Measurements from ENCODE around the gene SLC24A5. TPM values are rescaled to one million over a fixed set of nuclear protein-coding genes. Genes with fewer than 3 reads are reported as not detected.

Gene SLC24A5
- total RNA-seq, 4 donors from 2014 or later: 3.9 to 13.0 (median 6.9) TPM

DNA sequence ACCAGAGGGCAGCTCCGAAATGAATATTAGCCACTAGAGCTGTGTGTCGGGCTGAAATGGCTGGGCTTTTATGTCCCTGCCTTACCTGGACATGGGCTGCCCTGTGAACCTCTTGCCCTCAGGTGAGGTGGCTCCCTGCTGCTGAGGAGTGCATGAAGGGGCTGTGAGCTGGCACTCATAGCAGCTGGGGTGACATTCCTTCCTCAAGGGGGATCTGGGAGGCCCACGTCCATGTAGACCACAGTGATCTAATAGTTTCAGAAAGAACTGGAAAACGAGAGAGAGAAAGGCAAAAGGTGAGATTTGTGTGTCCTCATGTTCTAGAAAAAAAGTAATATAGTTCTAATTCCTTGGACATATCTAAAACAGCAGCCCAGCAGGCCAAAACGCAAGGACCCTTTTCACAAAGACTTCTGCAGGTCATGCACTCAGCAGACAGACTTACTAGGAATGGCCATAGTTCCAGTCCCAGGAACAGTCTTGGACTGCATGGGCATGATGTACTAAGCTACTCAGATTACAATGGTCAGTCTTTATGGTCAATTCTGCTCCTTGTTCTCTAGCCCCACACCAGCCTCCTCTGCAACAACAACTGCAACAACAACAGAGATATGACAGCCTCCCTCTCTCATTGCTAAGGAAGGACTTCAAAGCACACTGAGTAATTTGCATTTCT lies 10.8 kb upstream of the SLC24A5 start:
- Histone ChIP-seq H3K4me3 (no peak overlapping the region), H3K9me3 (no peaks in the 10 kb centered on the region), H3K27me3 (peaks cover 9% of the 10 kb centered on the region), H3K4me1 (no peaks in the 10 kb centered on the region), H3K27ac (no peak overlapping the region), H3K36me3 (no peaks in the 10 kb centered on the region)
- no peak for DNase-seq (ENCODE audit: low spot score in 2 of 2)
- TF ChIP-seq EP300 (IDR thresholded peaks at IDR 0.05): no peak
- no peak for TF ChIP-seq POLR2AphosphoS5 (IDR thresholded peaks at IDR 0.05)
- TF ChIP-seq, protein P1, sequence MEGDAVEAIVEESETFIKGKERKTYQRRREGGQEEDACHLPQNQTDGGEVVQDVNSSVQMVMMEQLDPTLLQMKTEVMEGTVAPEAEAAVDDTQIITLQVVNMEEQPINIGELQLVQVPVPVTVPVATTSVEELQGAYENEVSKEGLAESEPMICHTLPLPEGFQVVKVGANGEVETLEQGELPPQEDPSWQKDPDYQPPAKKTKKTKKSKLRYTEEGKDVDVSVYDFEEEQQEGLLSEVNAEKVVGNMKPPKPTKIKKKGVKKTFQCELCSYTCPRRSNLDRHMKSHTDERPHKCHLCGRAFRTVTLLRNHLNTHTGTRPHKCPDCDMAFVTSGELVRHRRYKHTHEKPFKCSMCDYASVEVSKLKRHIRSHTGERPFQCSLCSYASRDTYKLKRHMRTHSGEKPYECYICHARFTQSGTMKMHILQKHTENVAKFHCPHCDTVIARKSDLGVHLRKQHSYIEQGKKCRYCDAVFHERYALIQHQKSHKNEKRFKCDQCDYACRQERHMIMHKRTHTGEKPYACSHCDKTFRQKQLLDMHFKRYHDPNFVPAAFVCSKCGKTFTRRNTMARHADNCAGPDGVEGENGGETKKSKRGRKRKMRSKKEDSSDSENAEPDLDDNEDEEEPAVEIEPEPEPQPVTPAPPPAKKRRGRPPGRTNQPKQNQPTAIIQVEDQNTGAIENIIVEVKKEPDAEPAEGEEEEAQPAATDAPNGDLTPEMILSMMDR (IDR thresholded peaks at IDR 0.05): no peak
- no peak for TF ChIP-seq POLR2A (IDR thresholded peaks at IDR 0.05)
- 89% methylated on average over 5 of the region's 5 CpGs for WGBS

DNA sequence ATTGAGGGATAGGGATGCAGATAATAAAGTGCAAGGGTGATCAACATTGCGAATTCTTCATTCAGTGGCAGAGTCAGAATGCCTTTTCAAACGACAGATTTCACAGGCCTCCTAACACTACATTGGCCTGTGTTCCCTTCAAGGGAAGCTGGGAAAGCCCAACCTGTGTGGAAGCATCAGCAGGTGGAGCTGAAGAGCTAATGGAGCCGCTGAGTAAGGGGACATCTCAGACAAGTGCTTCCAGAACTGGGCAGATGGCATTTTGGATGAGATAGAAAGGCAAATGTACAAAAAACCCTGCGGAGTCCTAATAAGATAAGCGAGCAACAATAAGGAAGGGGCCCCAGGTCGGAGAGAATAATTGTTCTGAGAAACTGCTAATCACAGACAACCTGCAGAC lies 8.5 kb upstream of the SLC24A5 start:
- Histone ChIP-seq H3K9me3 (no peaks in the 10 kb centered on the region), H3K27me3 (peaks cover 3% of the 10 kb centered on the region), H3K27ac (no peak overlapping the region), H3K4me1 (no peaks in the 10 kb centered on the region), H3K4me3 (no peak overlapping the region), H3K36me3 (no peaks in the 10 kb centered on the region)
- no peak for DNase-seq (ENCODE audit: low spot score in 2 of 2)
- WGBS: 38% methylated on average over 6 of the region's 6 CpGs
- TF ChIP-seq POLR2AphosphoS5 (IDR thresholded peaks at IDR 0.05) (no peak), EP300 (IDR thresholded peaks at IDR 0.05) (no peak), POLR2A (IDR thresholded peaks at IDR 0.05) (no peak)
- TF ChIP-seq, protein P1 (IDR thresholded peaks at IDR 0.05): no peak

DNA sequence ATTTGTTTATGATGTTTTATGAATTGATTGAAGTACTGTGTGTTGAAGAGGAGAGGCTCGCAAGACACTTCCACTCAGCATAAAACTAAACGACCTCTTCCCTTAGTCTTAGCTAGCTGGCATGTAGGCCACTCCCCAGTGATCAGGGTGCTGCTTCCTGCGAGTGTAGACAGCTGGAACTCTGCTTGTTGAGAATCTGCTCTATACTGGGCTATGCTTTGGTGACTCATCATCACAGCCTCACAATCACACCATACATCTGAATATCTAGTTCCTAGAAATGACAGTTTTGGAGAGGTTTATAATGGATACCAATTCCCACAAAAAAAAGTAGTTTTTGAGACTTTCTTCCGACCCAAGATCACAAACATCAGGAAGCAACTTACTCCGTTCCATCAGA lies 1.5 kb upstream of the SLC24A5 start:
- WGBS: 62% methylated on average over 5 of the region's 5 CpGs
- H3K27ac ChIP-seq: no peak overlapping the region

DNA sequence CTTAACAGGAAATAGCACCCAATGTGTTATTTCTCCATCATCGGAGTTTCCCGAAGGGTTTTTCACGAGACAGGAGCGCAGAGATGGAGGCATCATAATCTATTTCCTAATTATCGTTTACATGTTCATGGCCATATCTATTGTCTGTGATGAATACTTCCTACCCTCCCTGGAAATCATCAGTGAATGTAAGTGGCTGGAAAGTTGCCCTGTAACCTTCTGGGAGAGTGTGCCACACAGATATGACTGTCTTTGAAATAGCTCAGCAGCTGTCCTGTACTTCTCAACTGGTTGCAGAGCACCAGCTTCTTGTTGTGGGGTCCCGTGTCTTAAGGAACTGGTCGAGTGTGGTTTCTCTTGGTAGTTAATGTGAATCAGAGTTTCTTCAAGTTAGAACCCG lies 1.1 kb downstream of the SLC24A5 start:
- Histone ChIP-seq H3K36me3 (no peaks in the 10 kb centered on the region), H3K27ac (no peak overlapping the region), H3K4me3 (no peak overlapping the region), H3K9me3 (no peaks in the 10 kb centered on the region), H3K27me3 (no peaks in the 10 kb centered on the region), H3K4me1 (no peaks in the 10 kb centered on the region)
- DNase-seq (ENCODE audit: low spot score in 2 of 2): no peak
- WGBS: 83% methylated on average over 8 of the region's 8 CpGs
- TF ChIP-seq POLR2AphosphoS5 (IDR thresholded peaks at IDR 0.05) (no peak), EP300 (IDR thresholded peaks at IDR 0.05) (no peak), POLR2A (IDR thresholded peaks at IDR 0.05) (no peak)
- TF ChIP-seq, protein P1 (IDR thresholded peaks at IDR 0.05): no peak

More for the DNA sequence above, 1.5 kb upstream of the SLC24A5 start:
- Histone ChIP-seq H3K36me3 (no peaks in the 10 kb centered on the region), H3K4me1 (no peaks in the 10 kb centered on the region), H3K27me3 (no peaks in the 10 kb centered on the region), H3K4me3 (no peak overlapping the region), H3K9me3 (no peaks in the 10 kb centered on the region)
- no peak for DNase-seq (ENCODE audit: low spot score in 2 of 2)
- TF ChIP-seq, protein P1 (IDR thresholded peaks at IDR 0.05): no peak
- TF ChIP-seq POLR2A (IDR thresholded peaks at IDR 0.05): no peak
- TF ChIP-seq EP300 (IDR thresholded peaks at IDR 0.05): no peak
- no peak for TF ChIP-seq POLR2AphosphoS5 (IDR thresholded peaks at IDR 0.05)

DNA sequence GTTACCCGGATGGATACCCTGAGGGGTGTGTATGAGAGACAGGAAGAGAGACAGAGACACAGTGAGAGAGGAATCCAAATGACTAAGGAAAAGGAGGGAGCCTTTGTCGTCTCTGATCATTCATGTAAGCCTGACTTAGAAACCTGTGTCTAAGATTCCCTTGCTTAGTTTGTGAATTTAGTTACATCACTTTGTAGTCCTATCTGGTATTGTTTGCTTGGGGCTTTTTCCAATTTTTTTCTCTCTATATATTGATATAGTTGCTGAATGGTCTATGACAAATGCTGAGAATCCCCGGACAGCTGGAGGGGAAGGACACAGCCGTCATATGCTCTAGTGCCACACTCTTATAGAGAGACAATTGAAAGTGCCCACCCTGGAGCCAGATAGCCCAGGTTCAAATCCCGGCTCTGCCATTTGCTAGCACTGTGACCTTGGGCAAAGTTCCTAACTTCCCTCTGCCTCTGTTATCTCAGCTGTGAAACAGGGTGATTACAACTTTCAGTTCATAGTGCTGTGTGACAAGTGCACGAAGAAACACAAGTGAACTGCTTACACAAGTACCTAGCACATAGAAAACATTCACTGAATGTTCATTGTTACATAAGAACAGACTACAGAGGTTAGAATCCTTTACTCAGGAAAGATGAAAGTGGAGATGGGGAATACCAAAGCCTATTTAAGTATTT lies 6.0 kb downstream of the SLC24A5 start:
- TF ChIP-seq POLR2A (IDR thresholded peaks at IDR 0.05) (no peak), POLR2AphosphoS5 (IDR thresholded peaks at IDR 0.05) (no peak), EP300 (IDR thresholded peaks at IDR 0.05) (no peak)
- TF ChIP-seq, protein P1 (IDR thresholded peaks at IDR 0.05): no peak
- H3K27me3 ChIP-seq: no peaks in the 10 kb centered on the region
- H3K4me3 ChIP-seq: no peak overlapping the region
- DNase-seq (ENCODE audit: low spot score in 2 of 2): no peak
- no peaks in the 10 kb centered on the region for H3K4me1 ChIP-seq
- no peaks in the 10 kb centered on the region for H3K9me3 ChIP-seq
- WGBS: 79% methylated on average over 6 of the region's 6 CpGs
- no peak overlapping the region for H3K27ac ChIP-seq
- H3K36me3 ChIP-seq: no peaks in the 10 kb centered on the region
